Activated T-helper 17 cell treated with anti-CD3 and anti-CD28 coated beads, Interleukin-2, amount 50 U/mL, for 72 hours (primary cell): ENCODE measurements around the gene HOXD1. TPM values are rescaled to one million over a fixed set of nuclear protein-coding genes. Genes with fewer than 3 reads are reported as not detected.

Experiments used
- ATAC-seq: fragments of 150-1000 bp; cut with Tn5 transposase; replicated peaks from 2 replicates; pipeline ENCODE4 v1.10.0; 2021; ENCODE audit warnings: mild to moderate bottlenecking, moderate library complexity
- H3K27ac Mint-ChIP-seq: one replicate; pipeline ENCODE4 v1.8.0; 2022; ENCODE audit warnings: mixed read lengths
- H3K27me3 Mint-ChIP-seq: one replicate; pipeline ENCODE4 v1.8.0; 2022; ENCODE audit warnings: mixed read lengths
- H3K36me3 Mint-ChIP-seq: one replicate; pipeline ENCODE4 v1.8.0; 2022; ENCODE audit warnings: low read depth, mild to moderate bottlenecking, mixed read lengths
- H3K4me1 Mint-ChIP-seq: one replicate; pipeline ENCODE4 v1.8.0; 2022; ENCODE audit warnings: mixed read lengths
- H3K4me3 Mint-ChIP-seq: one replicate; pipeline ENCODE4 v1.8.0; 2022; ENCODE audit warnings: mild to moderate bottlenecking, mixed read lengths
- H3K9me3 Mint-ChIP-seq: one replicate; pipeline ENCODE4 v1.8.0; 2022; ENCODE audit warnings: mixed read lengths
- total RNA-seq, 2 donors: library from RNA; stranded (reverse); gene quantifications; one replicate each; pipeline ENCODE4 v1.2.3, GENCODE V29; 2022

The HOXD1 gene
- total RNA-seq, 2 donors from 2014 or later: not detected

DNA sequence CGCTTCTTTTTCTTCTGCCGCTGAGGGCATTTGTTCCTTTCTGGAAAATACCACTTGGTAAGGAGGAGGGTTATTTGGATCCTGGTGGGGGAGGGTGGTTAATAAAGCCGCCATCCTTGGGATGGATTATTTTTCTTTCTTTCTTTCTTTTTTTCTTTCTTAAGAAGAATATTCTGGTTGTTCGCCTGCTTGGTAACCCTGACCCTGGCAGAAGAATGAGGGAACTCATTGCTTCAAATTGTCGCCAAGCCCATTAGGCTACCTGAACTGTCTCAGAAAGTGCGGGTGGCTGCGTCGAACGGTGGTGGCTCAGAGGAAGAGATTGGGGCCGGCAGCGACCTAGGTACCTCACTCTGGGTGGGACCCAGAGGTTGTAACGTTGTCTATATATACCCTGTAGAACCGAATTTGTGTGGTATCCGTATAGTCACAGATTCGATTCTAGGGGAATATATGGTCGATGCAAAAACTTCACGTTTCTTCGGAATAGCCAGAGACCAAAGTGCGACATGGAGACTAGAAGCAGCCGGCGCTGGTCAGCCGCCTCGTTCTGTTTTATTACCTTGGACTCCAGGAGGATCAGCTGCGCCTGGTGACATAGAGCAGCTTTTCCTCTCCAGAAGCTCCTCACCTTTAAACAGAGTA, 38.4 kb upstream of the HOXD1 start:
- Mint-ChIP-seq H3K27me3 (peaks cover 69% of the 10 kb centered on the region), H3K27ac (no peak overlapping the region), H3K9me3 (no peaks in the 10 kb centered on the region), H3K4me1 (no peaks in the 10 kb centered on the region), H3K4me3 (no peak overlapping the region), H3K36me3 (peaks cover 4% of the 10 kb centered on the region)
- ATAC-seq: no peak

DNA sequence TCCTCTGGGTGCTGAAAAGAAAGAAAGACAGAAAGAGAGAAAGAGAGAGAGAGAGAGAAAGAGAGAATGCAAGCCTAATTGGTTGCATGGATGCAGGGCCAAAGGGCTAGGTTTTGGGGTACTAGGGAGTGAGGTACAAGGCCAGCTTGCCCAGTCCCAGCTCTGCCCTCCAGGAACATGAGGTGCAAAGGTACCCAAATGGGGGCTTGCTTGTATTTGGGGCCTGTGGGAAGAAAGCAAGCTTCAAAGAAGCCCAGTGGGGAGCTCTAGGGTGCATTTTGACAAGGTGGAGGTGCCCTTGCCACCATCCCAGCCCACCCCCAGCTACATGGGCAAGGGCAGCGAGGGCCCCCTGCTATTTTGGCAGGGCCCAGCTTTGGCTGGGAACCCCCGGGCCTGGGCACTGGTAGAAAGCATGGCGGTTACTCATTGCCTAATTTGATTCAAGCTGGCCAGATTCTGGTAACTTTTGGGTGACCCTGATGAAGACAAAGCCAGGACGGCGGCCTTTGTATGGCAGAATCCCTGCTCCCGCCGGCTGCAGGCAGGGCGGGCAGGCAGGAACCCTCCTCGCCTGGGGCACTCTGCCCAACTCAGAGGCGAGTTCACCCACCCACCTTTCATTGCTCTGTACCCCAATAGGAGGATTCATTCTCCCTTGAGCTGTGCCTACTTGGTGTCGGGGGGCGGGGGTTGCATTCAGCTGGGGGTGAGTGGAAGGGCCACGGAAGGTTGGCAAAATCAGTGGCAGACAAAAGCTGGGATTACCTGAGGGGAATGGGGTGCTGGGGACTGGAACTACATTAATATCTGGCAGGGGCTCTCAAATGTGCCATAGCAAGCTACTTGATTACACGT, 37.7 kb upstream of the HOXD1 start:
- H3K4me1 Mint-ChIP-seq: no peaks in the 10 kb centered on the region
- H3K9me3 Mint-ChIP-seq: no peaks in the 10 kb centered on the region
- H3K4me3 Mint-ChIP-seq: no peak overlapping the region
- ATAC-seq: no peak
- H3K27me3 Mint-ChIP-seq: peaks cover 70% of the 10 kb centered on the region
- no peak overlapping the region for H3K27ac Mint-ChIP-seq
- peaks cover 4% of the 10 kb centered on the region for H3K36me3 Mint-ChIP-seq

DNA sequence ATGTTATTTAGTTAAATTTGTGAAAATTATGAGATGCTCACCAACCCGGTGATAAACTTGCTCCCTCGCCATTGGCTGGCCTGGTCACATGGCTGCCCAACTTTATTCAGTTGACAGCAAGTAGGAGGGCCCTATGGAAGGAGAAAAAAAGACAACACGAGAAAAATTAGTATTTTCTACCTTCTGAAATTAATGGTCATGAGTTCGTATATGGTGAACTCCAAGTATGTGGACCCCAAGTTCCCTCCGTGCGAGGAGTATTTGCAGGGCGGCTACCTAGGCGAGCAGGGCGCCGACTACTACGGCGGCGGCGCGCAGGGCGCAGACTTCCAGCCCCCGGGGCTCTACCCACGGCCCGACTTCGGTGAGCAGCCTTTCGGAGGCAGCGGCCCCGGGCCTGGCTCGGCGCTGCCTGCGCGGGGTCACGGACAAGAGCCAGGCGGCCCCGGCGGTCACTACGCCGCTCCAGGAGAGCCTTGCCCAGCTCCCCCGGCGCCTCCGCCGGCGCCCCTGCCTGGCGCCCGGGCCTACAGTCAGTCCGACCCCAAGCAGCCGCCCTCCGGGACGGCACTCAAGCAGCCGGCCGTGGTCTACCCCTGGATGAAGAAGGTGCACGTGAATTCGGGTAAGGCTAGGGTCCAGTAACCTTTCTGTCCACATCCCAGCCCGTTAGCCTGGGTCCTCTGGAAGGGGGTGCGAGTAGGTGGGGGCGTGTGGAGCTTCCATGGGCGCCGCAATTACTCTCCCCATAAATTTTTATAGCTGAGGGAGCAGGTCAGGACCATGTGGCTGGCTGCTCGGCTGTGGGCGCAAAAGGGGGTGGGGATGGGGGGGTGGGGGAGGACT, 36.8 kb upstream of the HOXD1 start, which contains the start of gene HOXD4:
Gene HOXD4 (plus strand): TSS at position 109 of the 846 bp plus-strand sequence. CDS start 84 bp downstream, at position 193.
- Mint-ChIP-seq H3K27ac (no peak within 1 kb of the TSS), H3K4me1 (no peaks in the 10 kb centered on the region), H3K36me3 (peaks cover 4% of the 10 kb centered on the region), H3K27me3 (peaks cover 68% of the 10 kb centered on the region), H3K4me3 (no peak within 1 kb of the TSS), H3K9me3 (no peaks in the 10 kb centered on the region)
- no peak for ATAC-seq

DNA sequence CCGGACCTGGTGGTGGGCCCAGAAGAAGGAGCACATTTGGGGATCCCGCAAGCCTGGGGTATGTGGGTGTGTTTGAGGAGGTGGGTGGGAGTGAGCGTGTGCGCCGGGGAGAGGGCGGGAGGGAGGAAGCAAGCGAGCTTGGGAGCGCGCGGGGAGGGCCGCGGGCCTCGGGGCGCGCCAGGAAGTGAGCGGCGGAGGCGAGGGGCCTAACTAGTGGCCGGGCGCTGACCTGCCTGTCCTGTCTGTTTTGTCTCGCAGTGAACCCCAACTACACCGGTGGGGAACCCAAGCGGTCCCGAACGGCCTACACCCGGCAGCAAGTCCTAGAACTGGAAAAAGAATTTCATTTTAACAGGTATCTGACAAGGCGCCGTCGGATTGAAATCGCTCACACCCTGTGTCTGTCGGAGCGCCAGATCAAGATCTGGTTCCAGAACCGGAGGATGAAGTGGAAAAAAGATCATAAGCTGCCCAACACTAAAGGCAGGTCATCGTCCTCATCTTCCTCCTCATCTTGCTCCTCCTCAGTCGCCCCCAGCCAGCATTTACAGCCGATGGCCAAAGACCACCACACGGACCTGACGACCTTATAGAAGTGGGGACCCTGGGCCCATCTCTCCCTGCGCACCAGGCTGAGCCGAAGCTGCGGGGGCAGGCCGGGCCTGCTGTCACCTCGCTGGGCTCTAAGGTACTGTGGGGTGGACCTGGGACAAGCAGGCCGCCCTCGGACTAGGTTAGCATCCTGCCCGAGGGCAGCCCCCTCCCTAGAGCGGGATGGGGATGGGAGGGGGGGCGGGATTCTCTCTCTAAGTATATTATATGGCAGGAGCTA, 35.9 kb upstream of the HOXD1 start:
- Mint-ChIP-seq H3K27ac (no peak overlapping the region), H3K36me3 (peaks cover 4% of the 10 kb centered on the region), H3K4me3 (no peak overlapping the region), H3K9me3 (no peaks in the 10 kb centered on the region), H3K4me1 (no peaks in the 10 kb centered on the region), H3K27me3 (peaks cover 64% of the 10 kb centered on the region)
- no peak for ATAC-seq

DNA sequence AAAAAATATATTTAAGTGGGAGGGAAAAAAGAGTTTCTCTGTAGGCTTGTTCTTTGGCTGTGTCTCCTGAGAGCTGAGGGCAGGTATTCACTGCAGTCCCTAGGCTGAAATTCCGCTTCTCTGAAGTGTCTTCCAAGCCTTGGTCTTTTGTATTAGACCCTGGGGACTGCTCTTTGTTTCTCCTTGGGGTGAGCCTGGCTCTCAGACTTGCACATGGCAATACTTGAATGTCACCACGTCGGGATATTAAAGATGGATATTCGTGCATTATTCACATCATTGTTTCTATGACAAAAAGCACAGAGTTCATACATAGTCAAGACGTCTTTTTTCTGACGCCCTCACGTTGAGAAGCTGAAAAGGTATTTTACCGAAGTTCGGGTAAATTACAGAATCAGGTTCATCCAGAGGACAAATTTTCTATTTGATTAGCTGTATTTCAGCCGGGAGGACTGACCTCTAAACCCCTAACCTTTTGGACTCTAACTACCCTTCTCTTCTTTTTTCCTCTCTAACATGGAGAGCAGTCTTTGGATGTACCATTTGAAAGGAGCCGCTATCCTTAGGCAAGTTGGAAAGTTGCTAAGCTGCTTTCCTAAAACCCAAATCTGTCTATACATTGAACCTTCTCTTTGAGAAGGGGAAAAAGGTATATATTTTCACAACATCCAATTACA, 33.8 kb upstream of the HOXD1 start:
- no peaks in the 10 kb centered on the region for H3K4me1 Mint-ChIP-seq
- H3K9me3 Mint-ChIP-seq: no peaks in the 10 kb centered on the region
- H3K27ac Mint-ChIP-seq: no peak overlapping the region
- no peak overlapping the region for H3K4me3 Mint-ChIP-seq
- H3K36me3 Mint-ChIP-seq: peaks cover 4% of the 10 kb centered on the region
- ATAC-seq: no peak
- H3K27me3 Mint-ChIP-seq: peaks cover 58% of the 10 kb centered on the region

DNA sequence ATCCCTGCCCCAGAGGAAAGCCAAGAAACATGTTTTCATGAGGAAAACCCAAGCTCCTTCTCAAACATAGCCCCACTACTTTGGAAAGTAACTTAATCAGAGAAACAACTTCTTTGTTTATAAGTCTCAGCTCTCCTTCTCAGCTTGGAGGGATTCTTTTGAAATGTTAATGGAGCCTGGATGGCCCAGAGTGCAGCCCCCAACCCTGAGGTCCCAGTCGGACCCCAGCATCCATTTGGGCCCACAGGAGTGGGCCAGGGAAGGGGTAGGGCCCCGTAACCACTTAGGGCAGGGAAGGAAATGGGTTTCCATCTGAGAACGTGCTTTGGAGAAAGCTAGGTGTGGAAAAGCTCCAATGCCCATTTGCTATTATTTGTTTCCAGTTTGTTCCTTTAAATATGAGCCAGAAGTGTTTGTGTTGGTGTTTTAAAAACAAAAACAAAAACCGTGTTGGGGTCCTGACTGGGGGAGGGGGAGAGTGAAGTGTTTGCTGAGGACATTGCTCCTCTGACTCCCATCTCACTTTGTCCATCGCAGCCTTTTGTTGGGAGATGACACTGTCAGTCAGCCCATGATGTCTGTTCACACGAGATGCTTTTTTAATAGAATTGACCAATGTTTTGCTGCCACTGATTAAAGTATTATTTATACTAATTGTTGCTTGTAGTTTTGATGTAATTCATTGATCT, 33.0 kb upstream of the HOXD1 start:
- no peak overlapping the region for H3K27ac Mint-ChIP-seq
- H3K27me3 Mint-ChIP-seq: peaks cover 50% of the 10 kb centered on the region
- no peaks in the 10 kb centered on the region for H3K9me3 Mint-ChIP-seq
- H3K36me3 Mint-ChIP-seq: no peaks in the 10 kb centered on the region
- ATAC-seq: no peak
- no peak overlapping the region for H3K4me3 Mint-ChIP-seq
- H3K4me1 Mint-ChIP-seq: no peaks in the 10 kb centered on the region

DNA sequence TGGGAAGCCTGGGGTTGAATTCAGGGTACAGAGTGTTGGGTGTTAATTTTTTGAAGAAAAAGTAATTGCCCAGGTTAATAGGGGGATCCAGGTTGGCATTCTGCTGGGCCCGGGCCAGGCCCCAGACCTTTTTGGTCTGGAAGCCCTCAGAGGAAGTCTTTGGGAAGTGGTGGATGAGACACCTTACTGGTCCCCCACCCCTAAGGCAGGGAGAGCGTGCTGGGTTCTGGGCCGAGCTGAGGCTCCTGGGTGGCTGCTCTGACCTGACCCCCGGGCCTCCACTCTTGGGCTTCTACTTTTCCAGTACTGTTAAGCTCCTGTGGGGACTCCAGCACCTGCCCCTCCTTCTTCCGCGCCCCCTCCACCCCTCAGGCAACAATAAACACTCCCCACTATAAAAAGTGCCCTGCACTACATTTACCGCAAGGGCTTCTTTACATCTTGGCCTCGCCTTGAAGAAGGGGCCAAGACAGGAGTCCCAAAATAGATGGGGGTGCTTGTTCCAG, 32.1 kb upstream of the HOXD1 start:
- no peak overlapping the region for H3K4me3 Mint-ChIP-seq
- H3K4me1 Mint-ChIP-seq: peaks cover 4% of the 10 kb centered on the region
- H3K36me3 Mint-ChIP-seq: peaks cover 4% of the 10 kb centered on the region
- H3K27me3 Mint-ChIP-seq: peaks cover 48% of the 10 kb centered on the region
- no peak overlapping the region for H3K27ac Mint-ChIP-seq
- ATAC-seq: no peak
- H3K9me3 Mint-ChIP-seq: no peaks in the 10 kb centered on the region

DNA sequence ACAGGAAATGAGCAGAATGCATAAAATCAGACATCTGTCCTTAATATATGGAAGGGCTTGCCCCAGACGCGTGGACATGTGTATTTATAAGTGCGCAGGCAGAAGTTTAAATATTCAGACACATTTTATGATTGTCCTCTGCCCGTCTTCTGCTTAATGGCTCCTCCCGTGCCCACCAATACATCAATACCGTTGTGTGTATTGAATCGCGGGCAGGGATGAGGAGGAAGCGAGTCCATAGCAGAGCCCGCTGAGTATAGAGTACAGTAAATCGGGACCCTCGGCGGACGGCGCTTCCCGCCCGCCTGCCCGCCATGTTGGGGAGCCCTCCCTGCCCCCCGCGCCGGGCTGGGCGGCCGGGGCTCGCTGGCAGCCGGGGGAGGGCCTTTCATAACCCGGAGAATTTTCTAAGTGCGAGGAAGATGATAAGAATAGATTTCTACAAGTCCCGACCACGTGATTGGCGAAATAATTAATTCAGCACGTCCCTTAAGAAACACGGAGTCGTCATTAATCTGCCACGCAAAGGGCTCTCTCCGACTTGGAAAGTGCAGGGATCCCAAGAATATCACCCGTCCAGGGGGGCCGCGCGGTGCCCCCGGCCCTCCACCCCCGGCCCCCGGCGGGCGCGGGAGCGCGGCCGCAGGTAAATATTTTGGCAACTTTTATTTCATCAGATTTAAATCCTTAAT, 31.5 kb upstream of the HOXD1 start, which contains the start of gene HOXD3:
Gene HOXD3 (plus strand): TSS at position 501 of the 692 bp plus-strand sequence. CDS start 11,808 bp downstream, outside the sequence.
- ATAC-seq: no peak
- Mint-ChIP-seq H3K9me3 (no peaks in the 10 kb centered on the region), H3K27ac (no peak within 1 kb of the TSS), H3K27me3 (peaks cover 53% of the 10 kb centered on the region), H3K4me1 (peaks cover 4% of the 10 kb centered on the region), H3K4me3 (no peak within 1 kb of the TSS), H3K36me3 (peaks cover 6% of the 10 kb centered on the region)

DNA sequence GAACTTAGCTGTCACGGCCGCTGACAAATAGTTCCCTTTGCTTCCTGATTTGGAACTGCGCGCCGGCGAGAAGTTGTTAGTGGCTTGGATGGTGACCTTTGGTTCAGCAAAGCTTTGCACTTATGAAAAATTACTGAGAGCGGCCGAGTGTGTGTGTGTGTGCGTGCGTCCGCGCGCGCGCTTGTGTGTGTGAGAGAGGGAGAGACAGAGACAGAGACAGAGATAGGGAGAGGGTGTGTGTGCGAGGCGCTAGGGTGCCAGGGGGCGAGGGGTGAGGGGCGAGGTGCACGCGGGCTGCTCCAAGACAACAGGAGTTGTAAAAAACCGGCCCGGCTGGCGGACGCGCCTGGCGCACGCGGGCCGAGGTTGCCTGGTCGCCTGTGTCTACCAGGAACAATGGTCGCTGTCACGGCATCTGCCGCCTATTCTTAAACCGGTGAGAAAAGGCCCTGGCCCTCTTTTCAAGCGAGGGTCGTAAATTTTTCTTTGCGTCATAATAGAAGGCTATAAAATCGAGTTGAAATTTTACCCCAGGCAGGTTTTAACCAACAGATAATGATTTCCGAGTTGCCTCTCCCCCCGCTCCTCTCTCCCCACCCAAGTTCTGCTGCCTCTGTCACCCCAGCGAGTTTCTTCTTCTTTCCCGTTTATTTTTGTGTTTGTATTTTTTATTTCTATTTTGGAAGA, 30.8 kb upstream of the HOXD1 start:
- peaks cover 6% of the 10 kb centered on the region for H3K36me3 Mint-ChIP-seq
- H3K27ac Mint-ChIP-seq: no peak overlapping the region
- H3K27me3 Mint-ChIP-seq: peaks cover 58% of the 10 kb centered on the region
- peaks cover 4% of the 10 kb centered on the region for H3K4me1 Mint-ChIP-seq
- ATAC-seq: no peak
- H3K4me3 Mint-ChIP-seq: no peak overlapping the region
- no peaks in the 10 kb centered on the region for H3K9me3 Mint-ChIP-seq

DNA sequence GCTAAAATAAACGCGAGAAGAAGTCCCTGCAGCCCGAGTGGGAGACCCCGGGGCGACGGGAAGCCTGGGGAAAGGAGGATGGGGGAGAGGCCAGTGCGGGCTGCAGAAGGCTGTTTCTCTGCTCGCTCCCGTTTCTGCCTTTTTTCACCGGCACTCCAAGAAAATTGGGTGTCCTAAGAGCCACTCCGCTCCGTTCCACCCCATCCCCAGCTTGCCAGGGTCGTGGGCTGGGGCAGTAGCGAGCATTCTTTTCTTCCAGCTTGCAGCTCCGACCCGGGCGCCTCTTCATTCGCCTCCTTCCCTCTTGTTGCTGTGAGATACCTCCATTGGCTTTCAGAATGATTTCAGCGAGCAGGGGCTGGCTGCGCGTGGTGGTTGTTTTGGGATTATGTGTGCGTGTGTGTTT, 30.3 kb upstream of the HOXD1 start:
- Mint-ChIP-seq H3K27me3 (peaks cover 61% of the 10 kb centered on the region), H3K36me3 (peaks cover 6% of the 10 kb centered on the region), H3K4me1 (peaks cover 4% of the 10 kb centered on the region), H3K9me3 (no peaks in the 10 kb centered on the region), H3K4me3 (no peak overlapping the region), H3K27ac (no peak overlapping the region)
- no peak for ATAC-seq

DNA sequence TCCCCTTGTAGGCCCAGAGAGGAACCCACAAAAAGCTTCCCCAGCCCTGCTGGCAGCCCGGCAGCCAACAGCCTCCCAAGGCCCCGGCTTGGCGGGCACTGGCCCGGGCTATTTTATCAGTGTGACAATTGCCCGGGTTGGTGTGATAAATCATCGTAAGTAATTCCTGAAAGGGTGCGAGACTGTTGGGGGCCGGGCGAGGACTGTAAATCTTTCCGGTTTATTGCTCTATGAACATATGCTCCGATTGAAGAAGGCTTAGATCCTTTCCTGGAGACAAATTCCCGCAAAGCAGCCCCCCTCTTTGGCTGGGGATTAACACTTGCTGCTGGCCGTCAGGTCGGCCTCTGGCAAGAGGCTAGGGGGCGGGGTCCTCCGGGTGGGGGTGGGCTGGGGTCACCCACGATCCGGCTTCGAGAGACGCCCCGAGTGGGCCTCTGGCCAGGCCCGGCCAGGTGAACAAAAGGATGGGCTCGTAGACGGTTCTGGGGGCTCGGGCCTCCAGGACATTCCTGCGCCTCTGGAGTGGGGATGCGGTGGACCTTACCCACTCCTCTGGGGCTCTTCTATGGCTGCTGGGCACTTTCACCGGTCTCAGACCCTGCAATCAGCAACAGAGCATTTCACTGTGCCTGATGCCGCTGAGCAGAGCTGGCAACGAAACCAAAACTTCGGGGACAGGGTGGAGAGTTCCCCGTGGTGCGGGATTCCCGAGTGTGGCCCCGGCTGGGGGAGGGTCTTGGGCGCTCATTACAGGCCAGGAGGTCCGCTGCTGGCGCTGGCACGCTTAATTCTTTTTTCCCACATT, 29.4 kb upstream of the HOXD1 start:
- Mint-ChIP-seq H3K4me3 (no peak overlapping the region), H3K27ac (no peak overlapping the region), H3K36me3 (peaks cover 6% of the 10 kb centered on the region), H3K27me3 (peaks cover 66% of the 10 kb centered on the region), H3K4me1 (peaks cover 4% of the 10 kb centered on the region), H3K9me3 (peaks cover under 1% of the 10 kb centered on the region)
- no peak for ATAC-seq
